HUES64 (cell line): Measurements from ENCODE around the gene AKAP13.

Experiments
- H3K27ac ChIP-seq: 2 replicates; pipeline ENCODE4 v1.7.0; 2013; ENCODE audit warnings: low read depth, low read length, inconsistent platforms
- H3K27me3 ChIP-seq: 2 replicates; pipeline ENCODE4 v1.6.1; 2013; ENCODE audit warnings: mild to moderate bottlenecking, low read length; ENCODE audit not compliant: insufficient read depth
- H3K36me3 ChIP-seq: 2 replicates; pipeline ENCODE4 v1.6.1; 2013; ENCODE audit warnings: mild to moderate bottlenecking, low read length; ENCODE audit not compliant: insufficient read depth
- H3K4me1 ChIP-seq: 2 replicates; pipeline ENCODE4 v1.6.1; 2013; ENCODE audit warnings: mild to moderate bottlenecking, low read length, moderate library complexity; ENCODE audit not compliant: insufficient read depth
- H3K4me3 ChIP-seq: 2 replicates; pipeline ENCODE4 v1.5.1; 2013; ENCODE audit warnings: mild to moderate bottlenecking, low read length, moderate library complexity
- H3K9ac ChIP-seq: 2 replicates; pipeline ENCODE4 v1.6.1; 2013; ENCODE audit warnings: mild to moderate bottlenecking, low read depth, low read length
- H3K9me3 ChIP-seq: 2 replicates; pipeline ENCODE4 v1.6.1; 2013; ENCODE audit warnings: low read depth, low read length; ENCODE audit not compliant: insufficient read depth
- WGBS: fragments of 150-250, 120-280 bp; methylation state at CpG from one replicate; pipeline ENCODE4 v1.1.7; 2013; ENCODE audit warnings: missing lambda C conversion rate; 5-methylcytosine and 5-hydroxymethylcytosine counted together

Gene AKAP13

GRCh38 chr15:85351965-85352364 is 28.4 kb upstream of the AKAP13 start:
- no peaks in the 10 kb centered on the region for H3K4me1 ChIP-seq
- no peaks in the 10 kb centered on the region for H3K36me3 ChIP-seq
- no peak overlapping the region for H3K9ac ChIP-seq
- H3K27me3 ChIP-seq = no peaks in the 10 kb centered on the region
- H3K9me3 ChIP-seq = no peaks in the 10 kb centered on the region
- WGBS = 98% methylated on average over 4 of the region's 4 CpGs
- no peak overlapping the region for H3K4me3 ChIP-seq
- H3K27ac ChIP-seq = no peak overlapping the region

- Histone ChIP-seq H3K27me3 (no peaks in the 10 kb centered on the region), H3K4me3 (no peak overlapping the region), H3K27ac (no peak overlapping the region), H3K9me3 (no peaks in the 10 kb centered on the region), H3K9ac (no peak overlapping the region), H3K36me3 (no peaks in the 10 kb centered on the region), H3K4me1 (no peaks in the 10 kb centered on the region)
These were observed 26.9 kb upstream of the AKAP13 start for GRCh38 chr15:85353516-85353915.

GRCh38 chr15:85354461-85354860 is 25.9 kb upstream of the AKAP13 start:
- no peaks in the 10 kb centered on the region for H3K36me3 ChIP-seq
- no peaks in the 10 kb centered on the region for H3K4me1 ChIP-seq
- H3K4me3 ChIP-seq = no peak overlapping the region
- H3K9ac ChIP-seq = no peak overlapping the region
- H3K27ac ChIP-seq = no peak overlapping the region
- H3K27me3 ChIP-seq = no peaks in the 10 kb centered on the region
- 90% methylated on average over 4 of the region's 4 CpGs for WGBS
- H3K9me3 ChIP-seq = no peaks in the 10 kb centered on the region

GRCh38 chr15:85354948-85355347 is 25.5 kb upstream of the AKAP13 start:
- Histone ChIP-seq H3K9ac (no peak overlapping the region), H3K27me3 (no peaks in the 10 kb centered on the region), H3K36me3 (no peaks in the 10 kb centered on the region), H3K27ac (no peak overlapping the region), H3K4me3 (no peak overlapping the region), H3K9me3 (no peaks in the 10 kb centered on the region), H3K4me1 (no peaks in the 10 kb centered on the region)
- 90% methylated on average over 4 of the region's 4 CpGs for WGBS

- Histone ChIP-seq H3K9ac (no peak overlapping the region), H3K4me1 (no peaks in the 10 kb centered on the region), H3K4me3 (no peak overlapping the region), H3K27ac (no peak overlapping the region), H3K27me3 (no peaks in the 10 kb centered on the region), H3K36me3 (no peaks in the 10 kb centered on the region), H3K9me3 (no peaks in the 10 kb centered on the region)
- WGBS = 91% methylated on average over 1 of the region's 1 CpG
These were observed 24.1 kb upstream of the AKAP13 start for GRCh38 chr15:85356276-85356675.

GRCh38 chr15:85361323-85361722 is 19.1 kb upstream of the AKAP13 start:
- no peak overlapping the region for H3K4me3 ChIP-seq
- 95% methylated on average over 4 of the region's 4 CpGs for WGBS
- no peaks in the 10 kb centered on the region for H3K4me1 ChIP-seq
- H3K9ac ChIP-seq = no peak overlapping the region
- no peaks in the 10 kb centered on the region for H3K36me3 ChIP-seq
- H3K27ac ChIP-seq = no peak overlapping the region
- H3K9me3 ChIP-seq = no peaks in the 10 kb centered on the region
- H3K27me3 ChIP-seq = no peaks in the 10 kb centered on the region

GRCh38 chr15:85362436-85363081 is 17.8 kb upstream of the AKAP13 start:
- Histone ChIP-seq H3K27ac (no peak overlapping the region), H3K9ac (no peak overlapping the region), H3K4me3 (no peak overlapping the region), H3K4me1 (no peaks in the 10 kb centered on the region), H3K9me3 (no peaks in the 10 kb centered on the region), H3K36me3 (no peaks in the 10 kb centered on the region), H3K27me3 (no peaks in the 10 kb centered on the region)
- 92% methylated on average over 6 of the region's 6 CpGs for WGBS

GRCh38 chr15:85365980-85366379 is 14.4 kb upstream of the AKAP13 start:
- WGBS = 93% methylated on average over 2 of the region's 2 CpGs
- H3K27ac ChIP-seq = no peak overlapping the region

GRCh38 chr15:85367741-85368140 is 12.7 kb upstream of the AKAP13 start:
- H3K9ac ChIP-seq = no peak overlapping the region
- 95% methylated on average over 4 of the region's 4 CpGs for WGBS
- no peaks in the 10 kb centered on the region for H3K27me3 ChIP-seq
- no peaks in the 10 kb centered on the region for H3K9me3 ChIP-seq
- no peak overlapping the region for H3K4me3 ChIP-seq
- no peaks in the 10 kb centered on the region for H3K4me1 ChIP-seq
- H3K36me3 ChIP-seq = no peaks in the 10 kb centered on the region
- no peak overlapping the region for H3K27ac ChIP-seq

More at GRCh38 chr15:85365980-85366379, 14.4 kb upstream of the AKAP13 start:
- H3K9ac ChIP-seq = no peak overlapping the region
- no peaks in the 10 kb centered on the region for H3K27me3 ChIP-seq
- no peaks in the 10 kb centered on the region for H3K4me1 ChIP-seq
- H3K9me3 ChIP-seq = no peaks in the 10 kb centered on the region
- H3K36me3 ChIP-seq = no peaks in the 10 kb centered on the region
- H3K4me3 ChIP-seq = no peak overlapping the region

GRCh38 chr15:85374831-85375230 is 5.6 kb upstream of the AKAP13 start:
- H3K27ac ChIP-seq = no peak overlapping the region
- H3K36me3 ChIP-seq = no peaks in the 10 kb centered on the region
- no peaks in the 10 kb centered on the region for H3K9me3 ChIP-seq
- no peak overlapping the region for H3K4me3 ChIP-seq
- peaks cover 4% of the 10 kb centered on the region; the same call in 1 of the 2 replicates for H3K4me1 ChIP-seq
- H3K27me3 ChIP-seq = no peaks in the 10 kb centered on the region; the same call in 1 of the 2 replicates
- WGBS = 94% methylated on average over 4 of the region's 4 CpGs
- no peak overlapping the region for H3K9ac ChIP-seq

GRCh38 chr15:85377269-85377668 is 3.1 kb upstream of the AKAP13 start:
- WGBS = 92% methylated on average over 2 of the region's 2 CpGs
- H3K27ac ChIP-seq = no peak overlapping the region

GRCh38 chr15:85377986-85378385 is 2.4 kb upstream of the AKAP13 start:
- Histone ChIP-seq H3K4me3 (no peak overlapping the region), H3K36me3 (no peaks in the 10 kb centered on the region), H3K9me3 (no peaks in the 10 kb centered on the region), H3K9ac (no peak overlapping the region), H3K27me3 (no peaks in the 10 kb centered on the region; the same call in 1 of the 2 replicates), H3K4me1 (peaks cover 15% of the 10 kb centered on the region; the same call in 1 of the 2 replicates), H3K27ac (no peak overlapping the region)
- WGBS = 88% methylated on average over 5 of the region's 6 CpGs

More at GRCh38 chr15:85377269-85377668, 3.1 kb upstream of the AKAP13 start:
- no peaks in the 10 kb centered on the region for H3K36me3 ChIP-seq
- no peaks in the 10 kb centered on the region; the same call in 1 of the 2 replicates for H3K27me3 ChIP-seq
- peaks cover 11% of the 10 kb centered on the region; the same call in 1 of the 2 replicates for H3K4me1 ChIP-seq
- no peak overlapping the region for H3K4me3 ChIP-seq
- no peaks in the 10 kb centered on the region for H3K9me3 ChIP-seq
- no peak overlapping the region for H3K9ac ChIP-seq
